ENCODE results near the gene SLC25A21. TPM values are rescaled to one million over a fixed set of nuclear protein-coding genes. Genes with fewer than 3 reads are reported as not detected.

The SLC25A21 gene
- total RNA-seq, 1 experiment from 2014 or later: 2.1 TPM

GRCh38 chr14:37179896-37180502 is 7.6 kb upstream of the SLC25A21 start:
- ChIA-PET POLR2A (no interaction called here), CTCF (no interaction called here)
- no TSS peak for BruUV-seq (replicated peaks)
- no peak overlapping the region for H3K4me3 ChIP-seq (ENCODE audit: low read depth in 2 of 2, low read length in 2 of 2)
- no peaks in the 10 kb centered on the region for H3K27me3 ChIP-seq (ENCODE audit: control insufficient read depth, insufficient read depth, low read length)
- TF ChIP-seq POLR2AphosphoS5 (IDR thresholded peaks at IDR 0.05; ENCODE audit: low read depth, low read length) (no peak), TCF7L2 (IDR thresholded peaks at IDR 0.05; ENCODE audit: low read depth, low read length) (no peak), REST (IDR thresholded peaks at IDR 0.05; ENCODE audit: insufficient read depth in 1 of 2, low read depth in 2 of 2, low read length in 1 of 2) (no peak), SIN3A (IDR thresholded peaks at IDR 0.05; ENCODE audit: borderline replicate concordance, insufficient read depth, low read depth, low read length) (no peak)
- TF ChIP-seq, protein P1, sequence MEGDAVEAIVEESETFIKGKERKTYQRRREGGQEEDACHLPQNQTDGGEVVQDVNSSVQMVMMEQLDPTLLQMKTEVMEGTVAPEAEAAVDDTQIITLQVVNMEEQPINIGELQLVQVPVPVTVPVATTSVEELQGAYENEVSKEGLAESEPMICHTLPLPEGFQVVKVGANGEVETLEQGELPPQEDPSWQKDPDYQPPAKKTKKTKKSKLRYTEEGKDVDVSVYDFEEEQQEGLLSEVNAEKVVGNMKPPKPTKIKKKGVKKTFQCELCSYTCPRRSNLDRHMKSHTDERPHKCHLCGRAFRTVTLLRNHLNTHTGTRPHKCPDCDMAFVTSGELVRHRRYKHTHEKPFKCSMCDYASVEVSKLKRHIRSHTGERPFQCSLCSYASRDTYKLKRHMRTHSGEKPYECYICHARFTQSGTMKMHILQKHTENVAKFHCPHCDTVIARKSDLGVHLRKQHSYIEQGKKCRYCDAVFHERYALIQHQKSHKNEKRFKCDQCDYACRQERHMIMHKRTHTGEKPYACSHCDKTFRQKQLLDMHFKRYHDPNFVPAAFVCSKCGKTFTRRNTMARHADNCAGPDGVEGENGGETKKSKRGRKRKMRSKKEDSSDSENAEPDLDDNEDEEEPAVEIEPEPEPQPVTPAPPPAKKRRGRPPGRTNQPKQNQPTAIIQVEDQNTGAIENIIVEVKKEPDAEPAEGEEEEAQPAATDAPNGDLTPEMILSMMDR (IDR thresholded peaks at IDR 0.05): no peak
- intact Hi-C loops (cut with micrococcal nuclease; ENCODE audit: unreplicated experiment) (no loop called here), in situ Hi-C loops (cut with HindIII; ENCODE audit: low pct_unique_long_range_greater_than_20kb, low sequenced_read_pairs) (no loop called here)
- DNase-seq (ENCODE audit: low read depth, low spot score): no peak
- no peak overlapping the region for H3K27ac ChIP-seq (ENCODE audit: low read length)
- no peaks in the 10 kb centered on the region for H3K4me1 ChIP-seq (ENCODE audit: control insufficient read depth, insufficient read depth, low read length)
- H3K9me3 ChIP-seq (ENCODE audit: control insufficient read depth, insufficient read depth, low read depth, low read length): no peaks in the 10 kb centered on the region
- ATAC-seq: no peak
- H3K36me3 ChIP-seq (ENCODE audit: control insufficient read depth, insufficient read depth, low read length): no peaks in the 10 kb centered on the region

GRCh38 chr14:37172936-37173614 is 669 bp upstream of the SLC25A21 start:
- no peaks in the 10 kb centered on the region for H3K9me3 ChIP-seq (ENCODE audit: control insufficient read depth, insufficient read depth, low read depth, low read length)
- CTCF ChIA-PET: no interaction called here
- no peaks in the 10 kb centered on the region for H3K27me3 ChIP-seq (ENCODE audit: control insufficient read depth, insufficient read depth, low read length)
- TSS peak; percentile 89 for BruUV-seq (replicated peaks)
- peak overlapping the region; percentile 68 to 83 for H3K4me3 ChIP-seq (ENCODE audit: low read depth in 2 of 2, low read length in 2 of 2)
- no peak for TF ChIP-seq REST (IDR thresholded peaks at IDR 0.05; ENCODE audit: insufficient read depth in 1 of 2, low read depth in 2 of 2, low read length in 1 of 2)
- no peak for TF ChIP-seq TCF7L2 (IDR thresholded peaks at IDR 0.05; ENCODE audit: low read depth, low read length)
- TF ChIP-seq SIN3A (IDR thresholded peaks at IDR 0.05; ENCODE audit: borderline replicate concordance, insufficient read depth, low read depth, low read length): no peak
- no peak for TF ChIP-seq POLR2AphosphoS5 (IDR thresholded peaks at IDR 0.05; ENCODE audit: low read depth, low read length)
- TF ChIP-seq, protein P1 (IDR thresholded peaks at IDR 0.05): no peak
- no peaks in the 10 kb centered on the region; the same call in none of the 2 replicates for H3K4me1 ChIP-seq (ENCODE audit: control insufficient read depth, insufficient read depth, low read length)
- ATAC-seq: no peak
- POLR2A ChIA-PET: no interaction called here
- DNase-seq (ENCODE audit: low read depth, low spot score): no peak
- peaks cover 6% of the 10 kb centered on the region; the same call in 1 of the 2 replicates for H3K36me3 ChIP-seq (ENCODE audit: control insufficient read depth, insufficient read depth, low read length)
- H3K27ac ChIP-seq (ENCODE audit: low read length): peak overlapping the region; percentile 89
- in situ Hi-C loops (cut with HindIII; ENCODE audit: low pct_unique_long_range_greater_than_20kb, low sequenced_read_pairs) (no loop called here), intact Hi-C loops (cut with micrococcal nuclease; ENCODE audit: unreplicated experiment) (no loop called here)
